ENCODE measurements around the gene CCL19. TPM values are rescaled to one million over a fixed set of nuclear protein-coding genes. Genes with fewer than 3 reads are reported as not detected.

The CCL19 gene
- total and polyA plus RNA-seq, 2 of the 8 experiments (the other 6 are each of a cell fraction or from before 2014, with no cell fraction given), result not detected

- DNase-seq (ENCODE audit: low read depth in 1 of 2, low spot score in 2 of 2), result no peak
- Histone ChIP-seq H2BK15ac (ENCODE audit: low read length) (no peak overlapping the region), H4K91ac (replicated peaks; ENCODE audit: insufficient read length, low read length) (no peak overlapping the region), H2BK5ac (ENCODE audit: low read depth, low read length) (no peak overlapping the region), H2BK20ac (ENCODE audit: low read length) (no peak overlapping the region), H3K23me2 (ENCODE audit: low read depth, low read length) (no peaks in the 10 kb centered on the region), H3K79me1 (ENCODE audit: low read depth, low read length) (no peaks in the 10 kb centered on the region), H2AFZ (ENCODE audit: low read length) (no peak overlapping the region), H3K9me3 (ENCODE audit: insufficient read depth in 2 of 2, low read depth in 1 of 2, low read length in 1 of 2) (no peaks in the 10 kb centered on the region), H3K4me2 (ENCODE audit: insufficient read depth in 1 of 2, low read depth in 2 of 2, low read length in 2 of 2) (no peak overlapping the region), H3K4ac (replicated peaks; ENCODE audit: insufficient read length, low read depth, low read length) (no peak overlapping the region), H4K8ac (ENCODE audit: extremely low read depth, insufficient read depth, low read length) (no peak overlapping the region), H3K18ac (ENCODE audit: extremely low read depth, low read length) (no peak overlapping the region), H3K36me3 (ENCODE audit: control insufficient read depth in 2 of 4, insufficient read depth in 4 of 4, low read length in 3 of 4) (no peaks in the 10 kb centered on the region), H3K79me2 (ENCODE audit: control insufficient read depth in 1 of 2, insufficient read depth in 2 of 2, low read length in 2 of 2) (no peaks in the 10 kb centered on the region), H3K9ac (replicated peaks in 1 of 4; ENCODE audit: extremely low read depth in 1 of 4, low read depth in 3 of 4, low read length in 3 of 4) (no peak overlapping the region), H4K5ac (ENCODE audit: insufficient read length, low read depth, low read length) (no peak overlapping the region), H3K27me3 (replicated peaks in 1 of 4; ENCODE audit: control insufficient read depth in 3 of 4, extremely low read depth in 1 of 4, insufficient read depth in 3 of 4, low read length in 3 of 4) (no peaks in the 10 kb centered on the region; a peak in 3 of 7 replicates), H3K23ac (ENCODE audit: insufficient read length) (no peak overlapping the region), H2BK120ac (replicated peaks; ENCODE audit: low read depth, low read length) (no peak overlapping the region), H3K14ac (ENCODE audit: insufficient read length) (no peak overlapping the region), H3K4me1 (replicated peaks in 1 of 4; ENCODE audit: control insufficient read depth in 3 of 4, insufficient read depth in 4 of 4, low read length in 3 of 4) (no peaks in the 10 kb centered on the region), H2BK12ac (ENCODE audit: low read depth, low read length) (no peak overlapping the region), H3K27ac (ENCODE audit: low read depth, low read length) (no peak overlapping the region), H3K4me3 (ENCODE audit: extremely low read depth in 1 of 4, insufficient read depth in 2 of 4, low read depth in 3 of 4, low read length in 4 of 4) (no peak overlapping the region), H2AK5ac (ENCODE audit: low read depth, low read length) (no peak overlapping the region), H3K56ac (replicated peaks; ENCODE audit: insufficient read length, low read depth, low read length) (no peak overlapping the region), H4K20me1 (replicated peaks in 1 of 2; ENCODE audit: control insufficient read depth in 1 of 2, insufficient read depth in 2 of 2, low read length in 2 of 2) (no peaks in the 10 kb centered on the region)
- FAIRE-seq, result no peak
- ChIA-PET CTCF (ENCODE audit: partially characterized antibody) (interaction anchor here (0.6 to 2.2 kb wide), 9 partner anchors 7 to 287 kb away, joined by 3 to 15 read pairs (median 4); no protein-coding TSS in a partner anchor), POLR2A (ENCODE audit: partially characterized antibody) (no interaction called here)
- WGBS, 2 experiments (ENCODE audit: extremely low coverage in 1 of 2, insufficient coverage in 1 of 2, insufficient read length in 1 of 2, insufficient replicate concordance in 2 of 2, low coverage in 1 of 2, low lambda C conversion rate in 2 of 2, missing lambda C conversion rate in 1 of 2), result 95% methylated on average over 6 of the region's 9 CpGs; no CpG with 5 or more reads in 1 of the 2 experiments
- TF ChIP-seq RXRA (IDR thresholded peaks at IDR 0.05; ENCODE audit: insufficient read depth, low read depth, low read length) (no peak), KDM1A (IDR thresholded peaks at IDR 0.05; ENCODE audit: borderline replicate concordance, low read length) (no peak), ASH2L (IDR thresholded peaks at IDR 0.05; ENCODE audit: low read length) (no peak), RBBP5 (IDR thresholded peaks at IDR 0.05; ENCODE audit: borderline replicate concordance, low read depth, low read length) (no peak), RNF2 (IDR thresholded peaks at IDR 0.05; ENCODE audit: borderline replicate concordance, low read depth, low read length, missing control alignments, poor library complexity, severe bottlenecking) (no peak), SAP30 (IDR thresholded peaks at IDR 0.05; ENCODE audit: insufficient read depth, insufficient replicate concordance, low read length) (no peak), TCF12 (IDR thresholded peaks at IDR 0.05; ENCODE audit: low read depth, low read length) (no peak), FOSL1 (IDR thresholded peaks at IDR 0.05; ENCODE audit: insufficient read depth, low read depth, low read length) (no peak), MAFK (IDR thresholded peaks at IDR 0.05; ENCODE audit: low read depth, low read length) (no peak), TEAD4 (IDR thresholded peaks at IDR 0.05; ENCODE audit: low read depth, low read length) (no peak), JUND (IDR thresholded peaks at IDR 0.05; ENCODE audit: low read length) (no peak), SP4 (IDR thresholded peaks at IDR 0.05; ENCODE audit: low read length) (no peak), NANOG (IDR thresholded peaks at IDR 0.05; ENCODE audit: insufficient read depth, low read depth, low read length, poor library complexity, severe bottlenecking) (no peak)
Measured at GRCh38 chr9:34709196-34709978, 18.3 kb upstream of the CCL19 start.
